GOT3 (cell line): Measurements from ENCODE around the gene NUP50.

Experiments used
- DNase-seq: peaks from one replicate; lab custom pipeline; 2025; ENCODE audit warnings: mixed read lengths; lab: John Stamatoyannopoulos, UW

The NUP50 gene, protein sequence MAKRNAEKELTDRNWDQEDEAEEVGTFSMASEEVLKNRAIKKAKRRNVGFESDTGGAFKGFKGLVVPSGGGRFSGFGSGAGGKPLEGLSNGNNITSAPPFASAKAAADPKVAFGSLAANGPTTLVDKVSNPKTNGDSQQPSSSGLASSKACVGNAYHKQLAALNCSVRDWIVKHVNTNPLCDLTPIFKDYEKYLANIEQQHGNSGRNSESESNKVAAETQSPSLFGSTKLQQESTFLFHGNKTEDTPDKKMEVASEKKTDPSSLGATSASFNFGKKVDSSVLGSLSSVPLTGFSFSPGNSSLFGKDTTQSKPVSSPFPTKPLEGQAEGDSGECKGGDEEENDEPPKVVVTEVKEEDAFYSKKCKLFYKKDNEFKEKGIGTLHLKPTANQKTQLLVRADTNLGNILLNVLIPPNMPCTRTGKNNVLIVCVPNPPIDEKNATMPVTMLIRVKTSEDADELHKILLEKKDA

GRCh38 chr22:45163451-45164269 is at the start of gene NUP50:
NUP50 (plus strand) TSS chr22:45163925; CDS start chr22:45168178, 4,253 bp downstream.
- peak; percentile 91 for DNase-seq

GRCh38 chr22:45120440-45120839 is 43.3 kb upstream of the NUP50 start:
- no peak for DNase-seq

DNA sequence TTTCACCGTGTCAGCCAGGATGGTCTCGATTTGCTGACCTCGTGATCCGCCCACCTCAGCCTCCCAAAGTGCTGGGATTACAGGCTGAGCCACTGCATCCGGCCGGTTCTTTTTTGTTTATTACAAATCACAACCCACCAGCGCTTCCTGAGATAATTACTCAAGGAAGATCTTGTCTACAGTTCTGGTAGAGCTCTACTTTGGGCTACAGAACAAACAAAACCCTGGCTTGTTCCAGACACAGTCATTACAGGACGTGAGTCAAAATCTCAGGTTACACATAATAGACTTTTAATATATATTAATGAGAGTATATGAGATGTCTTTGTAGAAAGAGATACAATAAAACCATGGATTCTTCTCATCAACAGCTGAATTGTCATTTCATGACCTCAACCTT is 42.8 kb upstream of the NUP50 start:
- DNase-seq = no peak

DNA sequence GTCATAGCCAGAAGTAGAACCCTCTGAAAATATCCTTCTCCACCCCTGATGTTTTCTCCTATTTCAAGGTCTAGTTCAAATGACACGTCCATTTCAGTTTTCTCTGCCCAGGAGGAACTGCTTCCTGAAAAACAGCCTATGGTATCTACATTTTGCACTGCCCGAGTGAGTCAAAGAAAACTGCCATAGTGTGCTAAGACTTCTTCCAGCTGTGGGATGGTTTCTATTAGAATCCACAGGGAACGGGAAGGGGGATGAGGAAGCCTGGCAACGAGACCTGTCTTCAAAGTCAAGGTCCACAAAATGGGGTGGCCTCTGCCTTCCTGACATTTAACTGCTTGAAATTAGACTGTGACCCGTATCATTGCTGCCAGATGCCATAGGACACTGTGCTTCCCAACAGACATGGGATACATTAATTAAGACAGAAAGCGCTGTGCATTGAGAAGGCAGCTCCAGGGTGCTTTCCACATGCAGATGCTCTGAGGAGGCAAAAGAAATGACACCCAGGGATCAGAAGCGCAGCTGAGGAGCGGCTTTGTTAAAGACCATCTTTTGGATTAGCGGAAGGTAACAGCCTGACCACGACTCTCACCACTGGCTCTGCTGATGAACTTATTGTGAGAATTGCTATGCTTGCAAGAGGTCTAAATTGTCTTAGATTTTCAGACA is 39.4 kb upstream of the NUP50 start:
- DNase-seq = no peak

- DNase-seq = no peak
Observed at GRCh38 chr22:45125188-45125587, 38.5 kb upstream of the NUP50 start.

DNA sequence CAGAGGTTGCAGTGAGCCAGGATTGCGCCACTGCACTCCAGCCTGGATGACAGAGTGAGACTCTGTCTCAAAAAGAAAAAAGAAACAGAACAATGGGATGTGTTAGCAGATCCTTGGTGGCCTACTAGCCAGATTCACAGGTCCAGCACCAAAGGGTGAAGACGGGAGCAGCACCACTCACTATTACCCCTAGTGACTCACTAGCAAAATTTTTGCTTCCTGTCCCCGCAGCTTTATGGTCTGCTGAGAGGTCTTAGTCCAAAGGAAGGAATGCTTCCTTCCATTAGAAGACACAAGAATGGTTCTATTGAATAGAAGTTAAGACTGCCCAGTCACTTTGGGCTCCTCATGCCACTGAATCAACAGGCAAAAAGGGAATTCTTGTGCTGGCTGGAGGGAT is 35.9 kb upstream of the NUP50 start:
- DNase-seq = no peak

- no peak for DNase-seq
Observed at GRCh38 chr22:45129703-45130524, 33.8 kb upstream of the NUP50 start.

DNA sequence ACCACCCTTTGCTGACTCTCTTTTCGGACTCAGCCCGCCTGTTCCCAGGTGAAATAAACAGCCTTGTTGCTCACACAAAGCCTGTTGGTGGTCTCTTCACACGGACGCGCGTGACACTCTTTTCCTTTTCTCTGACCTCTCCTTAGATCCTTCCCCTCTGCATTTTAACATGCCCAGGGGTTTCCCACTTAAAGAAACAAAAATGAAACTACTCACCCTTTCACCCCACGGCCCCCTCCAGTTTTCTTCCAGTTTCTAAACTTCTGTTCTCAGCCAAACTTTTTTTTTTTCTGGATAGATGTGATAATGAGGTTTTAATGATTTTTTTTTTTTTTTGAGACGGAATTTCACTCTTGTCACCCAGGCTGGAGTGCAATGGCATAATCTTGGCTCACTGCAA is 32.8 kb upstream of the NUP50 start:
- DNase-seq = no peak

- no peak for DNase-seq
Observed at GRCh38 chr22:45131749-45132148, 32.0 kb upstream of the NUP50 start.

- no peak for DNase-seq
Observed at GRCh38 chr22:45134313-45134712, 29.4 kb upstream of the NUP50 start.

GRCh38 chr22:45136594-45136993 is 27.1 kb upstream of the NUP50 start:
- DNase-seq = no peak

DNA sequence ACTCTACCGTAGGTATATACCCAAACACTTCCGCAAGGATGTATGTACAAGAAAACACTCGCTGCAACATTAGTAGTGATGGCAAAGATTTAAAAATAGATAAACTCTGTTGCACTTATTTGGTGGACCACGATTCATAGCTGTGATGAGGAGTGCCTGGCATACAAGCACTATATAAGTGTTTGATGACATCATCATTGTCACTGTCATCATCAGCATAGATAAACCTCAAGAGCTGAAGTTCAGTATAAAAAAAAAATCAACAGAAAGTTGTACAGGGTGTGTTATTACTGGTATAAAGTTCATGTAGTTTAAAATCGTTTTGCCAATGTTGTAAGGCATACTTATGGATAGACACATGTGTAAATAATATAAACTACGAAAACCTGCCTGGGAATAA is 24.0 kb upstream of the NUP50 start:
- DNase-seq = no peak

GRCh38 chr22:45142376-45142775 is 21.3 kb upstream of the NUP50 start:
- no peak for DNase-seq

GRCh38 chr22:45144916-45145315 is 18.8 kb upstream of the NUP50 start:
- DNase-seq = no peak

DNA sequence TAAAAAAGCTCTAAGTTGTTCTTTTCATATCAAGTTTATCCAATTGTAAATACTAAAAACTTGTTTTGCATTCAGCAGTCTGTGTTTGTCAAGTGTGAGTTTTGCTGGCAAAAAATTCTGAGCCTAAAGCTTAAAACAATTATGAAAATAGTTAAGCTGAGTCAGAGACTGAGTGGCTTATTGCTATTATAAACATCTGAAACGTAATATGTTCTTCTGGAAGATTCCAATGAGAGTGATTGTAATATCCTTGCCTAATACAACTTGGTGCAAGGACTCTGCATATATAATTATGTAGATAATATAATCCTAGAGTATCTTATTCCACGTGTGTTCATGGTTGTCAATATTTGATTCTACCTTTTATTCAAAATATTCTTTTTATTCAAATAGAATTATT is 14.1 kb upstream of the NUP50 start:
- DNase-seq = no peak

DNA sequence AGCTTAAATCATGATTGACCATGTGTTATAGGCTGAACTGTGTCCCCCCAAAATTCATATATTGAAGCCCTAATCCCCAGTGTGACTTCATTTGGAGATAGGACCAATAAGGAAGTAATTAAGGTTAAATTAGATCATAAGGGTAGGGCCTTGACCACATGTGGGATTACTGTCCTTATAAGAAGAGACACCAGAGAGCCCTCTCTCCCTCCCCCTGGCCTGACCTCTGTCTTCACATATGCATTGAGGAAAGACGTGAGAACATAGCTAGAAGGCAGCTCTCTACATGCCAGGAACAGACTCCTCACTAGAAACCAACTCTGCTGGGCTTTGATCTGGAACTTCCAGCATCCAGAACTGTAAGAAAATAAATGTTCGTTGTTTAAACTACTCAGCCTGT is 13.6 kb upstream of the NUP50 start:
- no peak for DNase-seq

GRCh38 chr22:45151503-45151902 is 12.2 kb upstream of the NUP50 start:
- DNase-seq = no peak

DNA sequence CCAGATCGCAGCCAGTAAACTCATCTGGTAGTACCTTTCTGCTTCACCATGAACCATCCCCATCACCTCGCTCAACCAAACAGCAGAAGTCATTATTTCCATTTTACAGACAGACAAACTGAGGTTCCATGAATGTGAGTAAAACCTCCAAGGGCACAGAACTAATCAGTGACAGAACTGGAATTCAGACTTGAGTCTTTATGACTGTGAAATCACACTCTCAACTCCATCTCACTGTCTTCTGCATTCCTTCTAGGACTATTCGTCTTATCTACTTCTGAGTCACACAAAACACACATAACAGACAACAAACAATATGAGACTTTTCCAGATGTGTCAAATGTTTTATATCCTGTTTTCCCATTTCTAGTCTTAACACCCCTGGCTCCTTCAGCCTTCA is 9.3 kb upstream of the NUP50 start:
- DNase-seq = no peak

GRCh38 chr22:45155050-45155840 is 8.5 kb upstream of the NUP50 start:
- no peak for DNase-seq

- DNase-seq = no peak
Observed at GRCh38 chr22:45157907-45158306, 5.8 kb upstream of the NUP50 start.
